Heart right ventricle (tissue), 16 donors: ENCODE results near the gene CLDN7. TPM values are rescaled to one million over a fixed set of nuclear protein-coding genes. Genes with fewer than 3 reads are reported as not detected.
A peak's percentile ranks its signal among the peaks of the same experiment; 100 is the strongest.

Source experiments
- ATAC-seq, 8 donors: fragments of 200-7000 bp; cut with Tn5 transposase; one replicate each; pipeline ENCODE4 v1.9.1; 2020; ENCODE audit warnings: mild to moderate bottlenecking in 8 of 8, moderate library complexity in 8 of 8, moderate number of reproducible peaks in 1 of 8
- DNase-seq, 2 donors: peaks; one replicate each; pipeline ENCODE4 v3.0.0-alpha.2; 2020
- H3K27ac ChIP-seq, 10 donors: fragments of 200-600 bp; sonication (generic) in 2 of 10; one replicate each; pipeline versions ENCODE4 v1.5.0 to v1.8.0; 2020 to 2022; ENCODE audit warnings: mild to moderate bottlenecking in 3 of 10
- H3K27me3 ChIP-seq, 7 donors: fragments of 200-600 bp; one replicate each; pipeline ENCODE4 v1.8.0; 2021 to 2022; ENCODE audit warnings: mild to moderate bottlenecking in 2 of 7
- H3K36me3 ChIP-seq, 9 donors: fragments of 200-600 bp; sonication (generic) in 1 of 9; one replicate each; pipeline versions ENCODE4 v1.5.0 to v1.8.0; 2020 to 2022; ENCODE audit warnings: mild to moderate bottlenecking in 2 of 9
- H3K4me1 ChIP-seq, 9 donors: fragments of 200-600 bp; sonication (generic) in 1 of 9; one replicate each; pipeline versions ENCODE4 v1.5.0 to v1.8.0; 2020 to 2022; ENCODE audit warnings: mild to moderate bottlenecking in 4 of 9
- H3K4me3 ChIP-seq, 10 donors: fragments of 200-600 bp; sonication (generic) in 2 of 10; one replicate each; pipeline versions ENCODE4 v1.5.0 to v1.8.0; 2020 to 2022; ENCODE audit warnings: mild to moderate bottlenecking in 7 of 10, moderate library complexity in 2 of 10
- H3K9me3 ChIP-seq, 11 donors: fragments of 200-600 bp in 10 of 11; sonication (generic) in 2 of 11; one replicate each; pipeline versions ENCODE4 v1.5.0 to v1.8.0; 2013 to 2022; ENCODE audit warnings: mild to moderate bottlenecking in 2 of 11, control low read depth in 1 of 11, moderate library complexity in 1 of 11
- CTCF ChIP-seq, 9 donors: fragments of 200-600 bp; sonication (generic) in 2 of 9; IDR thresholded peaks; one replicate each; pipeline versions ENCODE4 v1.5.0 to v1.8.0; 2021 to 2022; ENCODE audit warnings: antibody characterized with exemption in 9 of 9, mild to moderate bottlenecking in 5 of 9, moderate library complexity in 1 of 9
- WGBS, 2 donors: extraction: QIAGEN DNeasy Blood & Tissue Kit; methylation state at CpG; one replicate each; pipeline ENCODE4 v1.1.7; 2013; ENCODE audit warnings: inconsistent platforms in 1 of 2; 5-methylcytosine and 5-hydroxymethylcytosine counted together
- intact Hi-C, 10 donors: fragments of 100-400 bp; cut with DNase I; formaldehyde crosslinking; loops; one replicate each; pipeline versions ENCODE4 v1.11.1 to v1.14.2; 2022
- polyA plus RNA-seq, 2 donors: library from polyadenylated mRNA; stranded (reverse); fragments of 200-250 nt; gene quantifications; one replicate each; pipeline ENCODE4 v1.2.3, GENCODE V29; 2013
- total RNA-seq, 10 donors: library from RNA; stranded (reverse); fragmentation: NEBNext Ultra II Directional in 3 of 10; extraction: Animal tissue kit (Norgen Biotek cat#: 25700) in 3 of 10; gene quantifications; one replicate each; pipeline versions ENCODE4 v1.2.1 to v1.2.4, GENCODE V29; 2021 to 2023
- donor health status: Arrhythmogenic right ventricular cardiomyopathy.
- donor health status: ischemic (EF 13 %, LVEDD 7.1; RV severe dilation, severe dysfunction).
- donor health status: healthy with polysubstance abuse.
- donor health status: DM: no; HTN: yes; CAD: no.
- donor health status: DM: no; HTN: no; CAD: no.
- donor health status: ischemic (EF 25% LVEDD 6.9; RV normal size, moderate dysfunction).
- donor health status: ischemic (EF 25% LVEDD 5.7; RV mildly dilated, moderate dysfunction).
- donor health status: healthy.
- donor health status: DM: yes; HTN: yes; CAD: no.
- donor health status: Ischemic cardiomyopathy.
- donor health status: ischemic (EF 35%, LVEDD 5.7; RV mildly dilated, moderate dysfunction).
- donor health status: nonischemic (EF 11% LVEDD 7.7; RV severe dilation, severe dysfunction).
- donor health status: DM: yes; HTN: yes; CAD: no.
- donor health status: PGD.
- donor health status: ischemic (EF 29% LVEDD 5.4; RV normal size, mild dysfunction).
- donor health status: nonischemic (EF 23%, LVEDD 6.1; RV moderate dilation, normal function).

Gene CLDN7
- total and polyA plus RNA-seq, 12 donors: 0.39 to 2.5 (median 0.90) TPM

- Histone ChIP-seq H3K27me3 (no peaks in the 10 kb centered on the region), H3K27ac (no peak overlapping the region), H3K4me1 (peaks cover 0 to 17% (median 12%) of the 10 kb centered on the region in 9 donors), H3K9me3 (no peaks in the 10 kb centered on the region), H3K36me3 (peaks cover 0 to under 1% (median 0%) of the 10 kb centered on the region in 9 donors), H3K4me3 (no peak overlapping the region)
- no peak for ATAC-seq
- WGBS, 2 donors: 96 to 99% methylated on average over 7 of the region's 7 CpGs
- intact Hi-C loops: loop anchor here in 1 of 10 donors (10.0 kb wide), 1 partner anchor 259 kb away; the partner anchor contains the start of gene SLC16A11
- DNase-seq: no peak
- TF ChIP-seq CTCF (IDR thresholded peaks at IDR 0.05): no peak
Measured at GRCh38 chr17:7304179-7304578, 41.9 kb upstream of the CLDN7 start.

GRCh38 chr17:7296189-7296861 is 34.0 kb upstream of the CLDN7 start:
- intact Hi-C loops: loop anchor here (1.0 to 10.0 kb wide), 10 partner anchors 16 to 252 kb away; partner anchors contain the start of genes SLC16A11 (in 2 of the 10), SLC2A4 (in 2 of the 10), CTDNEP1 (in 1 of the 10) and ELP5 (in 1 of the 10)
- no peaks in the 10 kb centered on the region for H3K36me3 ChIP-seq
- ATAC-seq (peak; percentile 71 to 93 (median 78)), DNase-seq (peak; percentile 81 to 88)
- H3K9me3 ChIP-seq: no peaks in the 10 kb centered on the region
- H3K27ac ChIP-seq: peak overlapping the region; percentile 35 to 85 (median 80)
- peak overlapping the region in 7 of 10 donors; percentile 7 to 32 (median 14) for H3K4me3 ChIP-seq
- TF ChIP-seq CTCF (IDR thresholded peaks at IDR 0.05): peak; percentile 91 to 99 (median 96)
- peaks cover 0 to 58% (median 34%) of the 10 kb centered on the region in 7 donors for H3K27me3 ChIP-seq
- peaks cover 18 to 53% (median 49%) of the 10 kb centered on the region in 9 donors for H3K4me1 ChIP-seq
- WGBS, 2 donors: 2 to 3% methylated on average over 51 of the region's 51 CpGs

GRCh38 chr17:7295230-7296180 is 33.2 kb upstream of the CLDN7 start:
- whole genome bisulfite sequencing, 2 donors: 59 to 61% methylated on average over 42 of the region's 42 CpGs
- peaks cover 0 to 63% (median 36%) of the 10 kb centered on the region in 7 donors for H3K27me3 ChIP-seq
- no peaks in the 10 kb centered on the region for H3K36me3 ChIP-seq
- intact Hi-C loops: loop anchor here (1.0 to 10.0 kb wide), 10 partner anchors 15 to 251 kb away; partner anchors contain the start of genes SLC16A11 (in 2 of the 10), SLC2A4 (in 2 of the 10), CTDNEP1 (in 1 of the 10) and ELP5 (in 1 of the 10)
- peaks cover 21 to 61% (median 54%) of the 10 kb centered on the region in 9 donors for H3K4me1 ChIP-seq
- H3K9me3 ChIP-seq: no peaks in the 10 kb centered on the region
- DNase-seq (no peak), ATAC-seq (peak in 3 of 8 donors; percentile 1 to 5 (median 3))
- no peak for TF ChIP-seq CTCF (IDR thresholded peaks at IDR 0.05)
- H3K27ac ChIP-seq: peak overlapping the region; percentile 35 to 85 (median 80)
- H3K4me3 ChIP-seq: peak overlapping the region in 7 of 10 donors; percentile 7 to 45 (median 29)
